HS-5 (cell line): Measurements from ENCODE around the gene NKAIN2.
"Not testable (repeated sequence)": the region's sequence is repeated elsewhere in the genome, so short reads cannot be mapped to it uniquely, and the experiment has no call there.

ENCODE experiments used
- DNase-seq: peaks from one replicate; pipeline ENCODE4 v3.0.0-alpha.2; 2012; ENCODE audit warnings: low read depth

NKAIN2 gene

GRCh38 chr6:123966618-123967017, 163.0 kb downstream of the NKAIN2 start:
- no peak for DNase-seq

DNA sequence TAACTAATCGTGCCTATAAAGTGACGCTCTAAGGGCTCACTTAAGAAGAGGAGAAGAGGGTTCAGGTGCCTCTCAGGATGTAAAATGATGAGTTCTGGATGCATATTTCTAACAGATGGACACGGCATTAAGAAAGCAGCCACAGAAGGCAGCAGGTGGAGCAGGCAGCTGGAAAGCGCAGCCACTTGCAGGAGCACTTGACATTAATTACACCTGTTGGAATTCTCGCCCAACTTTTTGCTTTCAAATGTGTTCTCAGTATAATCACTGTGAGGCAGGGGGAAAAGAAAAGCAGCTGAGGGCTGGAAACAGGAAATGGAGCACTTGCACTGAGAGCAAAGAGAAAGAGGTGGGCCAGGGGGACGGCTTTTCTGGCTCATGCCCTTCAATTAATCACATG, 164.2 kb downstream of the NKAIN2 start:
- no peak for DNase-seq

DNA sequence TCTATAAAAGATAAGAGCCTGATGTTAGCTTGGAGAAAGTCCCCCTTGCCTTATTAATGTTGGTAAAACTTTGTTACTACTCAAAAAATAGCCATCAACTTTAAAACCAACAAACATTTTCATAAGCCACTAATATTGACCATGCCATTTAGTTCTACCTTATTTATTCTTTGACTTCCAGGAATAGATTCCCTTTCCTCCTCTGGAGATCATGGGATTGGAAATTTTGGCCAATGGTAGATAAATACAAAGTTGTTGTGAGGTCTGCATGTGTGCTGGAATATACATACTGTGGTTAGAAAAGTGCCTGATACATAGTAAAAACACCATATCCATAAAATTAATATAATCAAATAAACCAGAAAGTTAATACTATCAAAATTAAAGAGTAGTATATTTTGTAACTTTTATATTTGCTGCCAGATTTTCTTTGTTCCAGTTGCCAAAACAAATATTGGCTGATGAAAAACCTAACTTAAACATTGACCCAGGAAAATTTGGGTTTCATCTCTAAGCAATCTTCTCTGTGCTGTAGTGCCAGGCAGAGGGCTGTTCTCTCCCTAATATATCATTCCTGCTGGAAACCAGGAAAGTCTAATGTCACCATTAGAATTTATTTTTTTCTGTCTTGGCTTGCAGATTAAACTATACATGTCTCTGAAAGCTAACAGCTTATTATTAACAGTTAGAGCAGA, 169.1 kb downstream of the NKAIN2 start:
- no peak for DNase-seq

- no peak for DNase-seq
Measured at GRCh38 chr6:123980311-123980710, 176.6 kb downstream of the NKAIN2 start.

GRCh38 chr6:123986938-123987337, 183.3 kb downstream of the NKAIN2 start:
- no peak for DNase-seq

DNA sequence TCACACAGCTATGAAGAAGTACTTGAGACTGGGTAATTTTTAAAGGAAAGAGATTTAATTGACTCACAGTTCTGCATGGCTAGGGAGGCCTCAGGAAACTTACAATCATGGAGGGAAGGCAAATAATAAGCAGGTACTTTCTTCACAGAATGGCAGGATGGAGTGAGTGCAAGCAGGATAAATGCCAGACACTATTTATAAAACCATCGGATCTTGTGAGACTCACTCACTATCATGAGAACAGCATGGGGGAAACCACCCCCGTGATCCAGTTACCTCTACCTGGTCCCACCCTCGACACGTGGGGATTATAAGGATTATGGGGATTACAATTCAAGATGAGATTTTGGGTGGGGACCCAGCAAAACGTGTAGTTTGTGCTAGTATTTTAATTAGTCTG, 186.3 kb downstream of the NKAIN2 start:
- DNase-seq: not testable (repeated sequence)

DNA sequence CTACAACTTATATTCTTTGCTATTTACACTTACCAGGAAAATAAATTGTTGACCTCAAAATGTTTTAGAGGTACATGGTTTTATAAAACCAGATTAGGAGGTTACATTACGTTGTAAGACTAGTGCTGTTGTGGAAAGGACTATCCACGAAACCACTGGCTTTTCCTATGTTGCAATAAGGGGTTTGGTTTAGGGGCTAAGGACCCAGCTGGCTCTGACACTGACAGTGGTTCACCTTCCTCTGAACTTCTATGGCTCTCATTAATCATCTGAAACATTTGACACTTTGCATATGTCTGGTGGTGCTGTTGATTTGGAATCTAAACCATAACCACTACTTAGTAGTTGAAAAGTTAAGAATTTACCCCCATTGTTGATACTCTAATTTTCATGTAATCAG, 186.7 kb downstream of the NKAIN2 start:
- DNase-seq: no peak

DNA sequence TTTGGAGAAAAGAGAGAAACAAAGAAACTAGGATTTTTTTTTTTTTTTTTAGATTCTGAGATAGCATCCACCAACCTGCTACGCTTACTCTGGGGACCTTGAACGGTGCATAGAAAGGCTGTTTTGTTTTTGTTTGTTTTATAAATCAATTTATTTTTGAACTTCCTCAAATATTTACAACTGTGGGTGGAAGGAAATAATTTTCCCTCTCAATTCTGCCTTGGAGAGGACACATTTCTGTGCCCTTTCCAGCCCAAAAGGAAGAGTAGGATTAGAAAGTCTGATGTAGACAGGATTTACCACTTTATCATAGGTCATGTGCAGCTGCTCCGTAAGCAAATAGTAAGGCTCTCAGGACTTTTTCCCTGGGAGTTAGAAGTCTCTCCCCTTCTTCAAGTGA, 190.5 kb downstream of the NKAIN2 start:
- no peak for DNase-seq

- no peak for DNase-seq
Measured at GRCh38 chr6:123994891-123995635, 191.4 kb downstream of the NKAIN2 start.

GRCh38 chr6:123997223-123997622, 193.6 kb downstream of the NKAIN2 start:
- DNase-seq: no peak

DNA sequence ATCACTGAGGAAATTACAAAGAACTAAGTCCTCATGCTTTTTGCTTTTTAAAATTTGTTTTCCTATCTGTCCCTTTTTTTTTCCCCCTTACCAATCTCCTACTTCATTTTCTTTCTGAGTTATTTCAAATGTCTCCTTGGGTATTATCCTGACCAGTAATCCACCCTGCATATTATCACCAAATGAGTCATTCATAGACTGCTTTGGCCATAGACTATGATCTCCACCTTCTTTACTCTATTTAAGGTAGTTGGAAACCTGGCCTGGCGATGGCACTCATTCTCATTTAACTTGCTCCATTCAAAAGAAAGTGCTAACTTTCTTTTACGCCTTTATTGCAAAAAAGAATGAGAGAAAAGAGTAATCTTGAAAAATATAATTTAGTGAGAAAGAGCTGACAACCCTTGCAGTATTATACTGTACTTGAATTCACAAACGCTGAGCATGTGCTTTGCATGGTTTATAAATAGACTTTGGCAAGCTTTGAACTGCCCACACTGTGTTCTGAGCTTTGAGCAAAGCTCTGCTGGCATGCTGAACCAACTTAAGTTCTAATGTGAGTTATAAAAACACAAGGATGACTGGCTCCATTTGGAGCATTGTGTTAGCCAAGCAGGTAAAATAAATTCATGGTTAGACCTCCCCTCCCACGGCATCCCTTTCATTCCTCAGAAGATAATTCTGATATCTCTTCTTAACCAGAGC, 198.9 kb downstream of the NKAIN2 start:
- no peak for DNase-seq

GRCh38 chr6:124007266-124007665, 203.6 kb downstream of the NKAIN2 start:
- no peak for DNase-seq

DNA sequence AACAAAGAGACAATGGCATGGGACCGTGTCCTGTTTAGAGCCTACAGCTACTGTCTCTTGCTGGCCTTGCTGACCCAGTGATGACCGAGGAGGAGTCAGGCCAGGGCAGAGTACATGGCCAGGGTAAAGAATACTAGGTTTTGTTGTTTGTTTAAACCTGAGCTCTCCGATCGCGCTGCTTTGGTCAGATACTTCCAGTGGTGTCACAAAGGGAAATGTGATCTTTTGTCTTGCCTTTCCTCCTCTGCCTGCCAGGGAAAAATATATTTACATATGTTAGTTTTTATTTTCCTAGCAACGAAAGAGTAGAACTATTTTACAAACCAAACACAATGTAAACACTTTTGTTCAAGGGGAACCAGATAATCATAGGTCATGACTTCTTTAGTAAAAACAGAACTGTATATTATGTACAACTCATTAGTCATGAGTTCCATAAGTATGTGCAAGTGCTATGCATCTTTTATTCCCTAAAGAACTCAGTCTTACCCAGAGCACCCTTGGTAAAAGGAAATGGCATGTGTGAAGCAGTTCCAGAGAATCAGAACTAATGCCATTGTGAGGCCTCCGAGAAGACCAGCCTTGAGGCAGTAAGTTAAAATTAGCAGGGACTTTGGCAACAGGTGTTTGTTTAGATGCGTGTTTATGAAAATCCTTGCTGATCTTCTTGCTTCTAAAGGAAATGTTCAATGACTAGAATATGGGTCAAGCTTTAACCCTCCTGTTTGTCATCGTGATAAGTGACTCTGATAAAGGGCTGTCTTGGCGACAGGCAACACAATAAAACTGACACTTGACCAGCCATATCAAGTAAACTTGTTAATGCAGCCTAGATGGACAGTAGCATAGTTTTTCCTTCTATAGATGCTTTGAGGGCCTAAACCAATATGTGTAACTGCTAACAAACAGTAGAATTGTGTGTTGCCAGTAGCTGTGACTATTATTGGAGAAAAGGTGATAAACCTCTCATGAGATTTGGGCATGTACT, 204.6 kb downstream of the NKAIN2 start:
- DNase-seq: no peak

DNA sequence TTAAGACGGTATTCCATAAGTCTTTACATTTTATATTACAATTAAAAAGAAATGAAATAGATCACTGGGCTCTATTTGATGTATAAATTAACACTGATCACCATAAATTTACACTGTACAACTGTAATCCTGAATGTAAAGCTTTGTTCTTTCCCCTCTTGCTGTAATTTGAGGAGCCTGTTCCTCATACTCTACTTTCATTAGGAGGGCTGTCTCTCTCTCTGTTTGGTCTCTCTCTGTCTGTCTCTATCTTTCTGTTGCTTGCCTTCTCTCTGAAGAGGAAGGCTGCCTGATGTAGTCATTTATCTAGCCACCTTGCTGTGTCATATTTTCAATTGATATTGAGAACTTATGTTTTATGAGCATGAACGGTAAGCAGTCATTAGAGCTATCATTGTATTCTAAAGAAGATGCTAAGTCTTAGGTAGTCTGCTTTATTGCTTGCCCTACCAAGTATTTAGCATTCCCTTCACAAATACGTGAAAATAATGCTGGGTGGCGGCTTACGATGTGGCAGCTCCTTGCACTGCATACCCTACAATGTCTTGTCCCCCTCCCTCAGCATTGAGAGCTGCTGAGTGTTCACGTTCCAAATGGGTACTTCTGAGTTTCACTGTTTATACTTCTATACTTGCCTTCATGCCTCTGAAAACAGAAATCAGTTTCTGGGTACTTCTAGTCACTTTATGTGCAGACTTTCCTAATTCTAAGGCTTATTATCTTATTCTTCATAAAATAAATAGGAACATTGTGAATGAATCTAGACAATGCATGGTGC, 205.5 kb downstream of the NKAIN2 start:
- no peak for DNase-seq

DNA sequence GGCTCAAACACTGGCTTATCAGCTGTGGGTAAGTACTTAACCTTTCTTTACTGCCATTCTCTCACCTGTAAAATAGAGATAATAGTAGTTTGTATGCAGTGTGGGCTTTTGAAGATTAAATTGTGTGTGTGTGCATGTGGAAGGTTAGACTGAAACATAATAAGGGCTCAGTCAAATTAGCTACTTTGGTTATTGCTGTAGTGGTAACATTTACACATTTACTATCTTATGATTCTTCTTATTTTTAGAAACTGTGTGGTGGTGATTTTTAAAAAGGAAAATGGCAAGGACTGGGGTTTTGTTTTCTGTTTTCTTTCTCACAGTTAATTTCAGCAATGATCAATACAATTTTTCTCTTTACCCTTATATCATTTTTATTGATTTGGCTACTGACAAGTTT, 206.9 kb downstream of the NKAIN2 start:
- no peak for DNase-seq

- no peak for DNase-seq
Measured at GRCh38 chr6:124011180-124011579, 207.5 kb downstream of the NKAIN2 start.

DNA sequence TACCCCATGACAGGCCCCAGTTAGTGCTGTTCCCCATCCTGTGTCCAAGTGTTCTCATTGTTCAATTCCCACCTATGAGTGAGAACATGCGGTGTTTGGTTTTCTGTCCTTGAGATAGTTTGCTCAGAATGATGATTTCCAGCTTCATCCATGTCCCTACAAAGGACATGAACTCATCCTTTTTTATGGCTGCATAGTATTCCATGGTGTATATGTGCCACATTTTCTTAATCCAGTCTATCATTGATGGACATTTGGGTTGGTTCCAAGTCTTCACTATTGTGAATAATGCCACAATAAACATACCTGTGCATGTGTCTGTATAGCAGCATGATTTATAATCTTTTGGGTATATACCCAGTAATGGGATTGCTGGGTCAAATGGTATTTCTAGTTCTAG, 218.4 kb downstream of the NKAIN2 start:
- DNase-seq: not testable (repeated sequence)

GRCh38 chr6:124022641-124023040, 219.0 kb downstream of the NKAIN2 start:
- no peak for DNase-seq

DNA sequence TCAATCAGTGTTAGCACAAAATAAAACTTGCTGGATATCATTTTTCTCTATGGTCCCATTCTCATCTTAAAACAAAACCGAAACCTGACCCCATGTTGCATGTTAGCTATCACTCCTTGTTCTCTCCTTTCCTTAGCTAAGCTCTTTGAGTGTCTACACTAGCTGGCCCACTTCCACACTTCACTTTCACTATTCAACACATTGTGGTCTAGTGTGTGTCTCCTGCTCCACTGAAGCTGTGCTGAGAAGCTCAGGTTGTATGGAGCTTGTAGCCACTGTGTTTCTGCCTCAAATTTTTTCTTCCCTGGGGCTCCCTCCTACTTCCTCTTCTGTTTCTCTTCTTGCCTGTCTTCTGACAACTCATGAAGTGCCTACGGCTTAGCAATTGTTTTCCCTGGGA, 223.0 kb downstream of the NKAIN2 start:
- no peak for DNase-seq

GRCh38 chr6:124027392-124027791, 223.7 kb downstream of the NKAIN2 start:
- DNase-seq: no peak

- no peak for DNase-seq
Measured at GRCh38 chr6:124028117-124028516, 224.5 kb downstream of the NKAIN2 start.
